H9 (cell line): ENCODE measurements around the gene RPS19. TPM values are rescaled to one million over a fixed set of nuclear protein-coding genes. Genes with fewer than 3 reads are reported as not detected.

Source experiments
- DNase-seq: peaks from one replicate; pipeline ENCODE4 v3.0.0-alpha.2; 2017
- H2AFZ ChIP-seq: one replicate; pipeline ENCODE4 v1.6.1; 2013; ENCODE audit warnings: mild to moderate bottlenecking, low read length, control low read depth, moderate library complexity
- H2AK5ac ChIP-seq: 2 replicates; pipeline ENCODE4 v1.6.1; 2013; ENCODE audit warnings: low read length, control low read depth, mixed read lengths; ENCODE audit not compliant: insufficient read length
- H2BK120ac ChIP-seq: one replicate; pipeline ENCODE4 v1.6.1; 2013; ENCODE audit warnings: low read depth, mild to moderate bottlenecking, low read length, control low read depth, inconsistent platforms; ENCODE audit not compliant: poor library complexity, severe bottlenecking
- H2BK12ac ChIP-seq: 2 replicates; pipeline ENCODE4 v1.6.1; 2013; ENCODE audit warnings: low read length, control low read depth, mixed read lengths, low read depth; ENCODE audit not compliant: insufficient read length
- H2BK15ac ChIP-seq: 2 replicates; pipeline ENCODE4 v1.6.1; 2013; ENCODE audit warnings: low read depth, low read length, control low read depth
- H2BK20ac ChIP-seq: one replicate; pipeline ENCODE4 v1.6.1; 2013; ENCODE audit warnings: low read depth, mild to moderate bottlenecking, low read length, control low read depth, inconsistent platforms; ENCODE audit not compliant: poor library complexity, severe bottlenecking
- H2BK5ac ChIP-seq: 2 replicates; pipeline ENCODE4 v1.6.1; 2013; ENCODE audit warnings: low read length, control low read depth, mixed read lengths; ENCODE audit not compliant: insufficient read length
- H3K14ac ChIP-seq: 2 replicates; pipeline ENCODE4 v1.6.1; 2013; ENCODE audit warnings: low read length, control low read depth; ENCODE audit not compliant: insufficient read depth
- H3K18ac ChIP-seq: 2 replicates; pipeline ENCODE4 v1.6.1; 2013; ENCODE audit warnings: low read depth, mild to moderate bottlenecking, mixed read lengths, low read length, control low read depth; ENCODE audit not compliant: insufficient read length
- H3K23ac ChIP-seq: 2 replicates; pipeline ENCODE4 v1.6.1; 2013; ENCODE audit warnings: low read length, control low read depth, mixed read lengths, low read depth; ENCODE audit not compliant: insufficient read length
- H3K23me2 ChIP-seq: 2 replicates; pipeline ENCODE4 v1.6.1; 2013; ENCODE audit warnings: low read depth, mild to moderate bottlenecking, mixed read lengths, low read length, control low read depth; ENCODE audit not compliant: insufficient read length, poor library complexity, severe bottlenecking
- H3K27ac ChIP-seq: 2 replicates; pipeline ENCODE4 v1.5.1; 2013; ENCODE audit warnings: low read length, control low read depth, mixed read lengths, low read depth; ENCODE audit not compliant: insufficient read length
- H3K27me3 ChIP-seq: 2 replicates; pipeline ENCODE4 v1.6.1; 2013; ENCODE audit warnings: low read length, control low read depth, inconsistent platforms; ENCODE audit not compliant: insufficient read depth
- H3K4ac ChIP-seq: 2 replicates; pipeline ENCODE4 v1.6.1; 2013; ENCODE audit warnings: low read depth, mild to moderate bottlenecking, control low read depth, inconsistent platforms, low read length, moderate library complexity
- H3K4me1 ChIP-seq: 2 replicates; pipeline ENCODE4 v1.6.1; 2013; ENCODE audit warnings: low read length, control low read depth, inconsistent platforms; ENCODE audit not compliant: insufficient read depth
- H3K4me2 ChIP-seq: 2 replicates; pipeline ENCODE4 v1.6.1; 2013; ENCODE audit warnings: low read length, control low read depth, mixed read lengths; ENCODE audit not compliant: insufficient read length, insufficient read depth
- H3K56ac ChIP-seq: 2 replicates; pipeline ENCODE4 v1.6.1; 2013; ENCODE audit warnings: low read depth, mild to moderate bottlenecking, mixed read lengths, low read length, control low read depth; ENCODE audit not compliant: insufficient read length
- H3K79me1 ChIP-seq: 2 replicates; pipeline ENCODE4 v1.6.1; 2013; ENCODE audit warnings: low read depth, mild to moderate bottlenecking, moderate library complexity, low read length, control low read depth, inconsistent platforms; ENCODE audit not compliant: insufficient read depth, poor library complexity, severe bottlenecking
- H3K79me2 ChIP-seq: 2 replicates; pipeline ENCODE4 v1.6.1; 2013; ENCODE audit warnings: low read length, control low read depth, inconsistent platforms; ENCODE audit not compliant: insufficient read depth
- H3K9ac ChIP-seq: 2 replicates; pipeline ENCODE4 v1.6.1; 2013; ENCODE audit warnings: low read length, control low read depth, mixed read lengths; ENCODE audit not compliant: insufficient read length; ENCODE audit errors: extremely low read depth
- H3K9me3 ChIP-seq: one replicate; pipeline ENCODE4 v1.6.1; 2013; ENCODE audit warnings: low read depth, low read length, inconsistent platforms; ENCODE audit not compliant: control insufficient read depth
- H3T11ph ChIP-seq: one replicate; pipeline ENCODE4 v1.6.1; 2013; ENCODE audit warnings: mild to moderate bottlenecking, low read length, control low read depth, inconsistent platforms
- H4K20me1 ChIP-seq: one replicate; pipeline ENCODE4 v1.6.1; 2013; ENCODE audit not compliant: control insufficient read depth, insufficient read length, insufficient read depth
- H4K5ac ChIP-seq: 2 replicates; pipeline ENCODE4 v1.6.1; 2013; ENCODE audit warnings: low read depth, mild to moderate bottlenecking, mixed read lengths, low read length, control low read depth; ENCODE audit not compliant: insufficient read length
- H4K8ac ChIP-seq: replicated peaks from 2 replicates; pipeline ENCODE4 v1.6.1; 2013; ENCODE audit warnings: low read length, control low read depth, mixed read lengths, low read depth; ENCODE audit not compliant: insufficient read length
- H4K91ac ChIP-seq: 2 replicates; pipeline ENCODE4 v1.6.1; 2013; ENCODE audit warnings: low read depth, mild to moderate bottlenecking, moderate library complexity, mixed read lengths, low read length, control low read depth; ENCODE audit not compliant: insufficient read length
- H3K27ac Mint-ChIP-seq, 3 experiments: 2 replicates in 2 of 3; 3 replicates in 1 of 3; pipeline ENCODE4 v1.8.0; 2020 to 2021; ENCODE audit warnings: mixed read lengths in 3 of 3, mild to moderate bottlenecking in 1 of 3, moderate library complexity in 1 of 3
- H3K27me3 Mint-ChIP-seq: 2 replicates; pipeline ENCODE4 v1.8.0; 2021; ENCODE audit warnings: low read depth, mild to moderate bottlenecking, moderate library complexity, mixed read lengths
- H3K36me3 Mint-ChIP-seq, 3 experiments: 2 replicates in 2 of 3; 3 replicates in 1 of 3; pipeline ENCODE4 v1.8.0; 2020 to 2021; ENCODE audit warnings: low read depth in 3 of 3, mixed read lengths in 3 of 3; ENCODE audit not compliant: insufficient read depth in 1 of 3
- H3K4me1 Mint-ChIP-seq, 2 experiments: 2 replicates each; pipeline ENCODE4 v1.8.0; 2020; ENCODE audit warnings: mixed read lengths in 2 of 2
- H3K4me3 Mint-ChIP-seq, 2 experiments: 2 replicates in 1 of 2; 3 replicates in 1 of 2; pipeline ENCODE4 v1.8.0; 2020 to 2021; ENCODE audit warnings: mild to moderate bottlenecking in 2 of 2, mixed read lengths in 2 of 2, moderate library complexity in 1 of 2
- H3K9me3 Mint-ChIP-seq, 2 experiments: 2 replicates in 1 of 2; 3 replicates in 1 of 2; pipeline ENCODE4 v1.8.0; 2020; ENCODE audit warnings: mild to moderate bottlenecking in 2 of 2, mixed read lengths in 2 of 2, moderate library complexity in 1 of 2
- CTCF ChIP-seq: fragments of 200-600 bp; sonication (generic); conservative IDR thresholded peaks from 3 replicates; pipeline ENCODE4 v1.8.0; 2021; ENCODE audit warnings: antibody characterized with exemption, mild to moderate bottlenecking
- WGBS: extraction: QIAGEN DNeasy Blood & Tissue Kit; methylation state at CpG from one replicate; pipeline ENCODE4 v1.1.7; 2013; ENCODE audit warnings: missing lambda C conversion rate, low lambda C conversion rate, mixed read lengths; ENCODE audit not compliant: insufficient read length; ENCODE audit errors: extremely low coverage; 5-methylcytosine and 5-hydroxymethylcytosine counted together
- total RNA-seq: library from RNA; stranded (reverse); gene quantifications from 2 replicates; pipeline ENCODE4 v1.2.1, GENCODE V29; 2021

Gene RPS19
- total RNA-seq, 1 experiment from 2014 or later = 3,024 TPM

- Histone ChIP-seq H3K4me1 (peaks cover 8% of the 10 kb centered on the region), H2BK12ac (no peak overlapping the region), H2BK120ac (no peak overlapping the region), H2AK5ac (no peak overlapping the region), H4K91ac (no peak overlapping the region), H2BK20ac (no peak overlapping the region), H3K4ac (no peak overlapping the region), H3K14ac (no peak overlapping the region), H3K4me2 (no peak overlapping the region), H4K5ac (no peak overlapping the region), H2BK15ac (no peak overlapping the region), H3K79me1 (no peaks in the 10 kb centered on the region), H3T11ph (no peak overlapping the region), H2BK5ac (no peak overlapping the region), H3K23ac (no peak overlapping the region), H4K20me1 (no peaks in the 10 kb centered on the region), H3K27me3 (no peaks in the 10 kb centered on the region), H3K9ac (no peak overlapping the region), H4K8ac (no peak overlapping the region), H3K56ac (no peak overlapping the region), H3K9me3 (no peaks in the 10 kb centered on the region), H3K79me2 (0 out of 2 replicates have a peak, but pooled peaks cover 2% of the 10 kb centered on the region), H2AFZ (no peak overlapping the region), H3K27ac (no peak overlapping the region), H3K23me2 (no peaks in the 10 kb centered on the region), H3K18ac (no peak overlapping the region)
- Mint-ChIP-seq H3K4me3 (no peak overlapping the region), H3K9me3 (no peaks in the 10 kb centered on the region; a peak in 1 of 5 replicates), H3K4me1 (peaks cover 19 to 41% of the 10 kb centered on the region in 2 experiments), H3K36me3 (peaks cover 0 to 24% (median 4%) of the 10 kb centered on the region in 3 experiments; a peak in 3 of 7 replicates), H3K27ac (no peak overlapping the region), H3K27me3 (no peaks in the 10 kb centered on the region)
- DNase-seq = no peak
- no peak for TF ChIP-seq CTCF
- WGBS = no CpG with 5 or more reads among the region's 8 CpGs
These were observed 29.8 kb downstream of the RPS19 start for GRCh38 chr19:41889896-41890295.
